Natural killer cell (primary cell): ENCODE data around the gene LRRC32. TPM values are rescaled to one million over a fixed set of nuclear protein-coding genes. Genes with fewer than 3 reads are reported as not detected.
A peak's percentile ranks its signal among the peaks of the same experiment; 100 is the strongest.

Experiments
- ATAC-seq, 3 donors: fragments of 150-1000 bp in 2 of 3; fragments of 200-7000 bp in 1 of 3; cut with Tn5 transposase; 1 replicate in 1 of 3; 2 replicates in 2 of 3; pipeline ENCODE4 v1.10.0; 2021; ENCODE audit warnings: mild to moderate bottlenecking in 2 of 3, moderate library complexity in 2 of 3
- DNase-seq, 2 donors: peaks; one replicate each; pipeline versions ENCODE4 v3.0.0 to v3.0.0-alpha.2; 2013 to 2021; ENCODE audit warnings: mixed read lengths in 1 of 2
- H3K27ac ChIP-seq: one replicate; pipeline ENCODE4 v1.5.1; 2013; ENCODE audit warnings: mild to moderate bottlenecking, low read length
- H3K27me3 ChIP-seq: one replicate; pipeline ENCODE4 v1.6.1; 2013; ENCODE audit warnings: low read length; ENCODE audit not compliant: control insufficient read depth, insufficient read depth
- H3K36me3 ChIP-seq: one replicate; pipeline ENCODE4 v1.6.1; 2013; ENCODE audit warnings: low read length; ENCODE audit not compliant: control insufficient read depth, insufficient read depth
- H3K4me1 ChIP-seq: one replicate; pipeline ENCODE4 v1.6.1; 2013; ENCODE audit warnings: low read length; ENCODE audit not compliant: control insufficient read depth, insufficient read depth
- H3K4me3 ChIP-seq: one replicate; pipeline ENCODE4 v1.5.1; 2013; ENCODE audit warnings: low read length
- H3K9me3 ChIP-seq: one replicate; pipeline ENCODE4 v1.6.1; 2013; ENCODE audit warnings: low read length; ENCODE audit not compliant: control insufficient read depth, insufficient read depth
- H3K27ac Mint-ChIP-seq, 2 donors: one replicate each; pipeline ENCODE4 v1.8.0; 2022; ENCODE audit warnings: mild to moderate bottlenecking in 2 of 2, mixed read lengths in 2 of 2, moderate library complexity in 1 of 2
- H3K27me3 Mint-ChIP-seq, 2 donors: one replicate each; pipeline ENCODE4 v1.8.0; 2022; ENCODE audit warnings: low read depth in 2 of 2, mixed read lengths in 2 of 2
- H3K36me3 Mint-ChIP-seq: one replicate; pipeline ENCODE4 v1.8.0; 2022; ENCODE audit warnings: mixed read lengths
- H3K4me1 Mint-ChIP-seq, 2 donors: one replicate each; pipeline ENCODE4 v1.8.0; 2022; ENCODE audit warnings: mixed read lengths in 2 of 2
- H3K4me3 Mint-ChIP-seq: one replicate; pipeline ENCODE4 v1.8.0; 2022; ENCODE audit warnings: mild to moderate bottlenecking, moderate library complexity, mixed read lengths
- H3K9me3 Mint-ChIP-seq, 2 donors: one replicate each; pipeline ENCODE4 v1.8.0; 2022; ENCODE audit warnings: mixed read lengths in 2 of 2
- CTCF ChIP-seq: fragments of 200-600 bp; IDR thresholded peaks from one replicate; pipeline ENCODE4 v1.8.0; 2022; ENCODE audit warnings: antibody characterized with exemption
- WGBS: methylation state at CpG from one replicate; pipeline ENCODE4 v1.1.7; 2013; ENCODE audit warnings: missing lambda C conversion rate; ENCODE audit not compliant: insufficient coverage; 5-methylcytosine and 5-hydroxymethylcytosine counted together
- intact Hi-C: fragments of 100-400 bp; cut with micrococcal nuclease; formaldehyde crosslinking; loops from one replicate; pipeline ENCODE4 v1.14.2; 2022
- total RNA-seq, 4 donors: library from RNA; stranded (reverse); fragments of 120-200 nt in 1 of 4; gene quantifications; one replicate each; pipeline versions ENCODE4 v1.2.3 to v1.2.4, GENCODE V29; 2013 to 2022

LRRC32 gene
- total RNA-seq, 3 donors from 2014 or later (not counting 1 experiment from before 2014, with no cell fraction given): 0.14 to 1.4 (median 1.4) TPM

DNA sequence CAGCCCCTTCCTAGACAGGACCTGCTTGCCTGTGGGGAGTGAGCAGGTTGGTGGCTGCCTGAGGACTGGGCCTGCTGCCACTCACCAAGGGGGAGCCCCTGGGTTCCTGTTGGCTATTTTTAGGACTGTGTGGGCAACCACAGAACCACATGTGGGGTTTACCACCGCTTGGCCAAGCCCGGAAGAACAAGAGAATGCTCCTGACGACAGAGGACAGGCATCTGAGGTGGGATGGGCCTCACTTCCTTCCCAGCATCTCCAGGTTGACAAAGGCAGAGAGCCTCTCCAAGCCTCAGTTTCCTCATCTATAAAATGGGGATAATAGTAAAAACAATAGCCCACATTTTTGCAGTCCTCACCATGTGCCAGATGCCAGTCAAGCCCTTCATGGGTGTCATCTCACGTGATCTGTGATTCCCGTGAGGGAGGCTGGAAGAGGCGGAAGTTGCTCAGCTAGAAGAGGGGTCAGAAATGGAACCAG is 43.6 kb downstream of the LRRC32 start:
- peaks cover 46 to 53% of the 10 kb centered on the region in 2 donors for H3K27me3 Mint-ChIP-seq
- peak overlapping the region; percentile 45 for H3K4me3 Mint-ChIP-seq
- Histone ChIP-seq H3K9me3 (peaks cover 12% of the 10 kb centered on the region), H3K36me3 (no peaks in the 10 kb centered on the region), H3K27ac (no peak overlapping the region), H3K4me3 (no peak overlapping the region), H3K4me1 (peaks cover 43% of the 10 kb centered on the region), H3K27me3 (peaks cover 27% of the 10 kb centered on the region)
- H3K36me3 Mint-ChIP-seq: no peaks in the 10 kb centered on the region
- peak overlapping the region; percentile 26 to 62 for H3K27ac Mint-ChIP-seq
- TF ChIP-seq CTCF: no peak
- ATAC-seq (peak; percentile 61 to 92 (median 74)), DNase-seq (peak; percentile 46 to 60)
- WGBS: 9% methylated on average over 6 of the region's 6 CpGs
- intact Hi-C loops: loop anchor here (5.0 kb wide), 1 partner anchor 45 kb away; the partner anchor contains the start of gene LRRC32
- H3K9me3 Mint-ChIP-seq: no peaks in the 10 kb centered on the region
- H3K4me1 Mint-ChIP-seq: peaks cover 21 to 34% of the 10 kb centered on the region in 2 donors

GRCh38 chr11:76626266-76626665 is 44.3 kb downstream of the LRRC32 start:
- Mint-ChIP-seq H3K4me3 (peak overlapping the region; percentile 31), H3K27ac (peak overlapping the region in 1 of 2 donors; percentile 62), H3K9me3 (no peaks in the 10 kb centered on the region), H3K4me1 (peaks cover 21 to 34% of the 10 kb centered on the region in 2 donors), H3K27me3 (peaks cover 46 to 55% of the 10 kb centered on the region in 2 donors), H3K36me3 (no peaks in the 10 kb centered on the region)
- Histone ChIP-seq H3K36me3 (no peaks in the 10 kb centered on the region), H3K27me3 (peaks cover 27% of the 10 kb centered on the region), H3K9me3 (peaks cover 12% of the 10 kb centered on the region), H3K27ac (no peak overlapping the region), H3K4me1 (peaks cover 43% of the 10 kb centered on the region), H3K4me3 (no peak overlapping the region)
- intact Hi-C loops: loop anchor here (5.0 kb wide), 1 partner anchor 46 kb away; the partner anchor contains the start of gene LRRC32
- no peak for TF ChIP-seq CTCF
- no peak for DNase-seq
- no peak for ATAC-seq
- WGBS: 94% methylated on average over 2 of the region's 3 CpGs

GRCh38 chr11:76625472-76626186 is 44.9 kb downstream of the LRRC32 start:
- H3K9me3 ChIP-seq: peaks cover 12% of the 10 kb centered on the region
- peaks cover 43% of the 10 kb centered on the region for H3K4me1 ChIP-seq
- Mint-ChIP-seq H3K36me3 (no peaks in the 10 kb centered on the region), H3K27ac (no peak overlapping the region), H3K27me3 (peaks cover 50 to 59% of the 10 kb centered on the region in 2 donors), H3K9me3 (no peaks in the 10 kb centered on the region), H3K4me1 (peaks cover 21 to 33% of the 10 kb centered on the region in 2 donors), H3K4me3 (peak overlapping the region; percentile 31)
- no peak for ATAC-seq
- DNase-seq: no peak
- intact Hi-C loops: loop anchor here (5.0 kb wide), 1 partner anchor 47 kb away; the partner anchor contains the start of gene LRRC32
- 94% methylated on average over 1 of the region's 1 CpG for WGBS
- H3K36me3 ChIP-seq: no peaks in the 10 kb centered on the region
- no peak overlapping the region for H3K27ac ChIP-seq
- TF ChIP-seq CTCF: no peak
- H3K4me3 ChIP-seq: no peak overlapping the region
- peaks cover 27% of the 10 kb centered on the region for H3K27me3 ChIP-seq
